Stomach (tissue), 9 donors: ENCODE data around the gene HNRNPC. TPM values are rescaled to one million over a fixed set of nuclear protein-coding genes. Genes with fewer than 3 reads are reported as not detected.
"Not testable (repeated sequence)": the region's sequence is repeated elsewhere in the genome, so short reads cannot be mapped to it uniquely, and the experiment has no call there.

Source experiments
- DNase-seq, 2 donors: peaks; one replicate each; pipeline versions ENCODE4 v3.0.0 to v3.0.0-alpha.2; 2013 to 2019
- H3K27ac ChIP-seq, 5 donors: fragments of 200-600 bp in 4 of 5; sonication (generic) in 4 of 5; one replicate each; pipeline ENCODE4 v1.5.1; 2013 to 2019; ENCODE audit warnings: mild to moderate bottlenecking in 1 of 5, moderate library complexity in 1 of 5
- H3K27me3 ChIP-seq, 3 donors: fragments of 200-600 bp; sonication (generic); one replicate each; pipeline ENCODE4 v1.5.1; 2017 to 2019; ENCODE audit warnings: mixed run types in 1 of 3
- H3K36me3 ChIP-seq, 4 donors: fragments of 200-600 bp; sonication (generic); 1 replicate in 3 of 4; 2 replicates in 1 of 4; pipeline ENCODE4 v1.5.1; 2016 to 2019
- H3K4me1 ChIP-seq, 4 donors: fragments of 200-600 bp; sonication (generic); one replicate each; pipeline ENCODE4 v1.5.1; 2016 to 2019
- H3K4me3 ChIP-seq, 4 donors: fragments of 200-600 bp; sonication (generic) in 3 of 4; one replicate each; pipeline ENCODE4 v1.5.1; 2016 to 2019; ENCODE audit warnings: mild to moderate bottlenecking in 1 of 4
- H3K9me3 ChIP-seq, 4 donors: fragments of 200-600 bp; sonication (generic); one replicate each; pipeline ENCODE4 v1.5.1; 2016 to 2019
- CTCF ChIP-seq, 7 experiments: fragments of 450-650 bp in 4 of 7; fragments of 200-600 bp in 3 of 7; sonication (generic) in 3 of 7; IDR thresholded peaks; one replicate each; pipeline ENCODE4 v1.5.1; 2016 to 2019; ENCODE audit warnings: antibody characterized with exemption in 7 of 7, control low read depth in 2 of 7, mild to moderate bottlenecking in 1 of 7
- EP300 ChIP-seq: sonication (generic); formaldehyde crosslinking; IDR thresholded peaks from one replicate; pipeline ENCODE4 v1.6.1; 2017; ENCODE audit warnings: antibody characterized with exemption
- POLR2A ChIP-seq, 4 donors: fragments of 450-650 bp; IDR thresholded peaks; one replicate each; pipeline ENCODE4 v1.6.1; 2016; ENCODE audit warnings: antibody characterized with exemption in 4 of 4, control low read depth in 2 of 4, mild to moderate bottlenecking in 1 of 4, moderate library complexity in 1 of 4
- POLR2AphosphoS5 ChIP-seq, 3 donors: sonication (generic); formaldehyde crosslinking; IDR thresholded peaks; one replicate each; pipeline ENCODE4 v1.6.1; 2016; ENCODE audit warnings: antibody characterized with exemption in 3 of 3
- WGBS, 5 donors: extraction: QIAGEN DNeasy Blood & Tissue Kit in 3 of 5; methylation state at CpG; one replicate each; pipeline versions ENCODE4 v1.1.5 to v1.1.7; 2013 to 2018; 5-methylcytosine and 5-hydroxymethylcytosine counted together
- intact Hi-C: fragments of 100-400 bp; cut with DNase I; formaldehyde crosslinking; loops from one replicate; pipeline ENCODE4 v1.15.1; 2023; ENCODE audit warnings: low total_unique reads
- polyA plus RNA-seq, 3 donors: library from polyadenylated mRNA; stranded (reverse); fragments of 200-250 nt; gene quantifications; one replicate each; pipeline ENCODE4 v1.2.3, GENCODE V29; 2013
- total RNA-seq, 5 donors: library from RNA; depleted of rRNA; stranded (reverse); fragments of >200 nt; gene quantifications; one replicate each; pipeline versions ENCODE4 v1.1.0 to v1.2.3, GENCODE V29; 2014 to 2016
- donor health status: healthy with polysubstance abuse.
- donor health status: Bipolar disorder and iron deficiency.
- donor health status: healthy.

Gene HNRNPC
- total and polyA plus RNA-seq, 8 donors: 110 to 516 (median 398) TPM

DNA sequence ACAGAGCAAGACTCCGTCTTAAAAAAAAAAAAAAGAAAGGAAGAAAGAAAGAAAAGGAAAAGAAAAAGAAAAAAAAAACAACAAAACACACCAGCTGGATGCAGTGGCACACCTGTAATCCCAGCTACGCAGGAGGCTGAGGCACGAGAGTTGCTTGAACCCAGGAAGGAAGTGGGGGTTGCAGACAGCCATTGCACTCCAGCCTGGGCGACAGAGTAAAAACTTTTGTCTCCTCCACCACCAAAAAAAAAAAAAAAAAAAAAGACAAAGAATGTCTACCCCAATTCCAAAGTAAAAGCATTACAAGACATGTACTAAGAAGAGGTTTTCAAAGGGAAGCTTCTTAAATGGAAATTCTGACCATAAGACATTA, 53.4 kb downstream of the HNRNPC start:
- H3K4me3 ChIP-seq: no peak overlapping the region
- H3K9me3 ChIP-seq: no peaks in the 10 kb centered on the region
- H3K4me1 ChIP-seq: peaks cover 15 to 88% (median 56%) of the 10 kb centered on the region in 4 donors
- TF ChIP-seq EP300 (no peak), POLR2A (IDR thresholded peaks at IDR 0.05) (no peak), POLR2AphosphoS5 (IDR thresholded peaks at IDR 0.05) (no peak), CTCF (IDR thresholded peaks at IDR 0.05) (no peak)
- H3K27me3 ChIP-seq: no peaks in the 10 kb centered on the region
- DNase-seq: no peak
- no peak overlapping the region for H3K27ac ChIP-seq
- intact Hi-C loops: no loop called here
- peaks cover 27 to 100% (median 91%) of the 10 kb centered on the region in 4 donors for H3K36me3 ChIP-seq
- 70 to 82% (median 76%) methylated on average over 4 of the region's 4 CpGs for WGBS, 5 donors

DNA sequence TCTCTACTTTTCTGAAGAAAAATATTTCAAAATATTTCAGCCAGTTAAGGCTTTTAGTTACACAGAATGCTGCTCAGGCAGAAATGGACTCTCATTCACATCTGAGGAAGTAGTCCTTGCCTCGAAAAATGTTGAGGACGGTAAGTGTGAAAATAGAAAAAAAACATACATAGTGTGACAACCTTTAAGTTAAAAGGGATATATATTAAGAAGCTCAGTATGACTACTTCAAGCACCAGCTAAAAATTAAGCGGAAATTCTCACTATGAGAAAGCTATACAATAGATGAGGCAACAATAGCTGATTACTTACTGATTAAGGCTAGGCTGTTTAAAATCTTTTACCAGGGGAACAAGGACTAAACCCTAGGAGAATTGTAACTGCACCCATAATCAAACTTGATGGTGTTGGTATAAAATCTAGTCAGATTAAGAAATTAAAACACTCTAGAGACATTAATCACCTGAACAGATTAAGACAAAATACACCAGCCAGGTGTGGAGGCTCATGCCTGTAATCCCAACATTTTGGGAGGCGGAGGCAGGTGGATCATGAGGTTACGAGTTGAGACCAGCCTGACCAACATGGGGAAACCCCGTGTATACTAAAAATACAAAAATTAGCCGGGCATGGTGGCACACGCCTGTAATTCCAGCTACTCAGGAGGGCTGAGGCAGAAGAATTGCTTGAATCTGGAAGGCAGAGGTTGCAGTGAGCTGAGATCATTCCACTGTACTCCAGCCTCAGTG, 53.9 kb downstream of the HNRNPC start:
- no peak overlapping the region for H3K27ac ChIP-seq
- no peak overlapping the region for H3K4me3 ChIP-seq
- TF ChIP-seq POLR2AphosphoS5 (IDR thresholded peaks at IDR 0.05): no peak
- no peak for TF ChIP-seq EP300
- no peak for TF ChIP-seq CTCF (IDR thresholded peaks at IDR 0.05)
- no peak for TF ChIP-seq POLR2A (IDR thresholded peaks at IDR 0.05)
- H3K9me3 ChIP-seq: no peaks in the 10 kb centered on the region
- H3K4me1 ChIP-seq: peaks cover 10 to 83% (median 51%) of the 10 kb centered on the region in 4 donors
- intact Hi-C loops: no loop called here
- H3K36me3 ChIP-seq: peaks cover 27 to 100% (median 90%) of the 10 kb centered on the region in 4 donors
- DNase-seq: no peak
- H3K27me3 ChIP-seq: no peaks in the 10 kb centered on the region
- 68 to 73% (median 72%) methylated on average over 8 of the region's 8 CpGs for WGBS, 5 donors

DNA sequence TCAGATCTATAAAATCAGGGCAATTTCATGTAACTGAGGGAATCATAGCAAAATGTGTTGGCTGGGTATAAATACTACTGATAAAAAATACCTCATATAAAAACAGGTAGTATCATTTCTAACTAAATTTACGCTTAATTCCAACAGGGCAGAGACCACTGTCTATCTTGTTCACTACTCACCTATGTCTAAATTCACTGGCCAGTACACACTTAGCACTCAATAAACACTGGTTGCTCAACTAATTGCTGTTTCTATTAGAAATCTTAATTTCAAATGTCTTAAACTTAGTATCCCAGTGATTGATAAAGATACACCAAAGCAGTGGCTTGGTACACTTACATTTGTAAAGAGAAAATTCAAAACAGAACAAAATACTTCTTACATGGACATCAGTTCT, 55.6 kb downstream of the HNRNPC start:
- no peaks in the 10 kb centered on the region for H3K9me3 ChIP-seq
- intact Hi-C loops: no loop called here
- TF ChIP-seq POLR2AphosphoS5 (IDR thresholded peaks at IDR 0.05) (no peak), POLR2A (IDR thresholded peaks at IDR 0.05) (no peak), EP300 (no peak), CTCF (IDR thresholded peaks at IDR 0.05) (no peak)
- H3K27me3 ChIP-seq: no peaks in the 10 kb centered on the region
- H3K4me3 ChIP-seq: no peak overlapping the region
- H3K4me1 ChIP-seq: peaks cover 8 to 68% (median 43%) of the 10 kb centered on the region in 4 donors
- no peak for DNase-seq
- H3K27ac ChIP-seq: no peak overlapping the region
- peaks cover 37 to 100% (median 95%) of the 10 kb centered on the region in 4 donors for H3K36me3 ChIP-seq
- 90 to 100% (median 95%) methylated on average over 1 of the region's 1 CpG for WGBS, 5 donors

- Histone ChIP-seq H3K4me1 (peaks cover 8 to 63% (median 36%) of the 10 kb centered on the region in 4 donors), H3K36me3 (peaks cover 43 to 100% (median 95%) of the 10 kb centered on the region in 4 donors)
- H3K27me3 ChIP-seq, intact Hi-C loops, H3K27ac ChIP-seq, DNase-seq, H3K4me3 ChIP-seq, H3K9me3 ChIP-seq: not testable (repeated sequence)
- WGBS, 5 donors: 81 to 87% (median 84%) methylated on average over 8 of the region's 8 CpGs
Observed at GRCh38 chr14:21212824-21213223, 56.4 kb downstream of the HNRNPC start.

DNA sequence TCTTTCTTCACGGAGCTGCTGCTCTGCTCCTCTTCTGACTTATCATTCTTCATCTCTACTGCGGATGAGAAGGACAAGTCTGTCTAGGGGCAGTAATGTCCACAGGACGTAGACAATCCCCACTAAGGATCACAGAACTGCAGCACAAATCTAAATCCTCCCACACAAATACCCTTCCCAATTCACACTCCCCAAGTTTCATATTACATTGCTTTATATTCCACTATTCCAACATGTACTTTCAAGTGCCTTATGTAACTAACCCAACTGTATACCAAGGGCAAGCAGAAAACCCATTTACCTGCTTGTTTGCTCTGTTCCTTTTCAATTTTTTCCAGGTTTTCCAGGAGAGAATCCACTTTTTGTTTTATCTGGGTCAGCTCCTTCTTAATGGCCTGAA, 57.7 kb downstream of the HNRNPC start:
- TF ChIP-seq EP300: no peak
- no peak for TF ChIP-seq POLR2A (IDR thresholded peaks at IDR 0.05)
- TF ChIP-seq CTCF (IDR thresholded peaks at IDR 0.05): no peak
- TF ChIP-seq POLR2AphosphoS5 (IDR thresholded peaks at IDR 0.05): no peak
- DNase-seq: no peak
- no peak overlapping the region for H3K4me3 ChIP-seq
- 85 to 91% (median 86%) methylated on average over 3 of the region's 3 CpGs for WGBS, 5 donors
- H3K36me3 ChIP-seq: peaks cover 48 to 100% (median 95%) of the 10 kb centered on the region in 4 donors
- H3K9me3 ChIP-seq: no peaks in the 10 kb centered on the region
- no peaks in the 10 kb centered on the region for H3K27me3 ChIP-seq
- intact Hi-C loops: no loop called here
- no peak overlapping the region for H3K27ac ChIP-seq
- H3K4me1 ChIP-seq: peaks cover 8 to 49% (median 30%) of the 10 kb centered on the region in 4 donors
